Measurements from ENCODE around the gene CARD8.
"Not testable (repeated sequence)": the region's sequence is repeated elsewhere in the genome, so short reads cannot be mapped to it uniquely, and the experiment has no call there.

Gene CARD8

GRCh38 chr19:48274173-48274572 is 18.5 kb upstream of the CARD8 start:
- no peak overlapping the region for H3K9ac ChIP-seq (ENCODE audit: insufficient read length)
- no peak for DNase-seq (ENCODE audit: low read depth, low spot score)
- H3K4me3 ChIP-seq: no peak overlapping the region

GRCh38 chr19:48271531-48272151 is 15.9 kb upstream of the CARD8 start:
- Histone ChIP-seq H3K9ac (ENCODE audit: insufficient read length) (no peak overlapping the region), H3K36me3 (ENCODE audit: insufficient read depth, low read length) (no peaks in the 10 kb centered on the region), H3K27ac (no peak overlapping the region), H3K4me3 (peak overlapping the region; percentile 70), H3K9me3 (ENCODE audit: low read depth, low read length) (no peaks in the 10 kb centered on the region)
- TF ChIP-seq EZH2 (IDR thresholded peaks at IDR 0.05): no peak
- TF ChIP-seq POLR2AphosphoS5 (IDR thresholded peaks at IDR 0.05; ENCODE audit: borderline replicate concordance, low read depth, low read length): no peak
- TF ChIP-seq FOXP2 (optimal IDR thresholded peaks at IDR 0.05; ENCODE audit: control extremely low read depth, extremely low read length, insufficient read depth): no peak
- no peak for DNase-seq (ENCODE audit: low read depth, low spot score)

More at GRCh38 chr19:48274173-48274572, 18.5 kb upstream of the CARD8 start:
- Histone ChIP-seq H3K36me3 (ENCODE audit: insufficient read depth, low read length) (no peaks in the 10 kb centered on the region), H3K9me3 (ENCODE audit: low read depth, low read length) (no peaks in the 10 kb centered on the region), H3K27ac (no peak overlapping the region)
- TF ChIP-seq EZH2 (IDR thresholded peaks at IDR 0.05): no peak
- TF ChIP-seq FOXP2 (optimal IDR thresholded peaks at IDR 0.05; ENCODE audit: control extremely low read depth, extremely low read length, insufficient read depth): no peak

DNA sequence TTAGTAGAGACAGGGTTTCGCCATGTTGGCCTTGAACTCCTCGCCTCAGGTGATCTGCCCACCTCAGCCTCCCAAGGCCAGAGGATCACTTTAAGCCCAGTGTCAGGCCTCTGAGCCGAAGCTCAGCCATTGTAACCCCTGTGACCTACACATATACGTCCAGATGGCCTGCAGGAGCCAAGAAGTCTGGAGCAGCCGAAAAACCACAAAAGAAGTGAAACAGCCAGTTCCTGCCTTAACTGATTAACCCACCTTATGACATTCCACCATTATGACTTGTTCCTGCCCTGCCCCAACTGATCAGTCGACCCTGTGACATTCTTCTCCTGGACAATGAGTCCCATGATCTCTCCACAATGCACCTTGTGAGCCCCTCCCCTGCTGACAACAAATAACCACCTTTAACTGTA is 13.9 kb upstream of the CARD8 start:
- H3K9me3 ChIP-seq (ENCODE audit: low read depth, low read length); DNase-seq (ENCODE audit: low read depth, low spot score); H3K36me3 ChIP-seq (ENCODE audit: insufficient read depth, low read length); H3K4me3 ChIP-seq; H3K9ac ChIP-seq (ENCODE audit: insufficient read length); H3K27ac ChIP-seq: not testable (repeated sequence)

GRCh38 chr19:48265326-48265725 is 9.6 kb upstream of the CARD8 start:
- not testable (repeated sequence) for H3K36me3 ChIP-seq (ENCODE audit: insufficient read depth, low read length); H3K4me3 ChIP-seq; H3K27ac ChIP-seq; H3K9ac ChIP-seq (ENCODE audit: insufficient read length); H3K9me3 ChIP-seq (ENCODE audit: low read depth, low read length); DNase-seq (ENCODE audit: low read depth, low spot score)

DNA sequence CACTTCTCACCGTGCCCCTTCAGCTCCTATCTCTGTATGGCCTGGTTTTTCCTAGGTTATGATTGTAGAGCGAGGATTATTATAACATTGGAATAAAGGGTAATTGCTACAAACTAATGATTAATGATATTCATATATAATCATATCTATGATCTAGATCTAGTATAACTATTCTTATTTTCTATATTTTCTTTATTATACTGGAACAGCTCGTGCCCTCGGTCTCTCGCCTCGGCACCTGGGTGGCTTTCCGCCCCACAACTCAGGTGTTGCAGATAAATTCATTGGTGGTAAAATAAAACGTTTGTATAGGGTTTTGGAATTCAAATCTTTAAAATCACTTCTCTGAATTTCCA is 4.6 kb upstream of the CARD8 start:
- H3K27ac ChIP-seq; DNase-seq (ENCODE audit: low read depth, low spot score); H3K9me3 ChIP-seq (ENCODE audit: low read depth, low read length); H3K36me3 ChIP-seq (ENCODE audit: insufficient read depth, low read length); H3K4me3 ChIP-seq; H3K9ac ChIP-seq (ENCODE audit: insufficient read length): not testable (repeated sequence)

GRCh38 chr19:48258992-48259391 is 3.3 kb upstream of the CARD8 start:
- H3K36me3 ChIP-seq (ENCODE audit: insufficient read depth, low read length); H3K27ac ChIP-seq; H3K4me3 ChIP-seq; H3K9ac ChIP-seq (ENCODE audit: insufficient read length); DNase-seq (ENCODE audit: low read depth, low spot score); H3K9me3 ChIP-seq (ENCODE audit: low read depth, low read length): not testable (repeated sequence)

- DNase-seq (ENCODE audit: low read depth, low spot score): no peak
- Histone ChIP-seq H3K9ac (ENCODE audit: insufficient read length) (peak overlapping the region; percentile 38), H3K27ac (peak overlapping the region; percentile 85), H3K36me3 (ENCODE audit: insufficient read depth, low read length) (no peaks in the 10 kb centered on the region), H3K9me3 (ENCODE audit: low read depth, low read length) (no peaks in the 10 kb centered on the region), H3K4me3 (peak overlapping the region; percentile 52)
- peak; percentile 35; the same call in 1 of the 2 replicates for TF ChIP-seq POLR2AphosphoS5 (IDR thresholded peaks at IDR 0.05; ENCODE audit: borderline replicate concordance, low read depth, low read length)
- TF ChIP-seq EZH2 (IDR thresholded peaks at IDR 0.05): no peak
Observed at GRCh38 chr19:48258350-48258749, 2.6 kb upstream of the CARD8 start.

GRCh38 chr19:48254529-48254970 is 1.2 kb downstream of the CARD8 start:
- Histone ChIP-seq H3K4me3 (peak overlapping the region; percentile 95), H3K9me3 (ENCODE audit: low read depth, low read length) (no peaks in the 10 kb centered on the region), H3K9ac (ENCODE audit: insufficient read length) (no peak overlapping the region), H3K36me3 (ENCODE audit: insufficient read depth, low read length) (peaks cover 2% of the 10 kb centered on the region), H3K27ac (no peak overlapping the region)
- TF ChIP-seq FOXP2 (optimal IDR thresholded peaks at IDR 0.05; ENCODE audit: control extremely low read depth, extremely low read length, insufficient read depth) (no peak), EZH2 (IDR thresholded peaks at IDR 0.05) (no peak), POLR2AphosphoS5 (IDR thresholded peaks at IDR 0.05; ENCODE audit: borderline replicate concordance, low read depth, low read length) (no peak)
- DNase-seq (ENCODE audit: low read depth, low spot score): no peak

DNA sequence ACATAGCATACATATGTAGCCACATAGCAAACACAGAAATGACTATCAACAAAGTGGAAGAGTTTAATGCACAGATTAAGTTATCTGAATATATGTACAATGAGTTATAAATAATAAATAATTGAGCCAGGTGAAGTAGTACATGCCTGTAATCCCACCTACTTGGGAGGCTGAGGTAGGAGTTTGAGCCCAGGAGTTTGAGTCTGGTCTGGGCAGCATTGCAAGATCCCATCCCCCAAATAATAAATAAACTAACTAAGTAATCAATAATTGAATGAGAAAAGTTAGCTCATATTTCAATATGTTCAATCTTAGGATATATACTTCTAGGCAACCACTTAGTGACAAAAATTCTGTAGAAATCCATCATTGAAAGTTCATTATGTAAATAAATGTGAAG is 1.7 kb downstream of the CARD8 start:
- H3K36me3 ChIP-seq (ENCODE audit: insufficient read depth, low read length): peaks cover 5% of the 10 kb centered on the region
- TF ChIP-seq POLR2AphosphoS5 (IDR thresholded peaks at IDR 0.05; ENCODE audit: borderline replicate concordance, low read depth, low read length) (no peak), FOXP2 (optimal IDR thresholded peaks at IDR 0.05; ENCODE audit: control extremely low read depth, extremely low read length, insufficient read depth) (no peak), EZH2 (IDR thresholded peaks at IDR 0.05) (no peak)
- H3K9me3 ChIP-seq (ENCODE audit: low read depth, low read length): no peaks in the 10 kb centered on the region
- no peak for DNase-seq (ENCODE audit: low read depth, low spot score)
- H3K27ac ChIP-seq: no peak overlapping the region
- peak overlapping the region; percentile 7 for H3K9ac ChIP-seq (ENCODE audit: insufficient read length)
- H3K4me3 ChIP-seq: peak overlapping the region; percentile 95

GRCh38 chr19:48252609-48253008 is 3.1 kb downstream of the CARD8 start:
- Histone ChIP-seq H3K36me3 (ENCODE audit: insufficient read depth, low read length) (peaks cover 17% of the 10 kb centered on the region), H3K27ac (no peak overlapping the region), H3K9ac (ENCODE audit: insufficient read length) (no peak overlapping the region), H3K4me3 (no peak overlapping the region), H3K9me3 (ENCODE audit: low read depth, low read length) (no peaks in the 10 kb centered on the region)
- TF ChIP-seq POLR2AphosphoS5 (IDR thresholded peaks at IDR 0.05; ENCODE audit: borderline replicate concordance, low read depth, low read length): no peak
- no peak for TF ChIP-seq EZH2 (IDR thresholded peaks at IDR 0.05)
- TF ChIP-seq FOXP2 (optimal IDR thresholded peaks at IDR 0.05; ENCODE audit: control extremely low read depth, extremely low read length, insufficient read depth): no peak
- no peak for DNase-seq (ENCODE audit: low read depth, low spot score)
